Fibroblast of lung (primary cell): ENCODE results near the gene GRID1. TPM values are rescaled to one million over a fixed set of nuclear protein-coding genes. Genes with fewer than 3 reads are reported as not detected.

Experiments used
- DNase-seq, 2 donors: peaks; one replicate each; pipeline versions ENCODE4 v3.0.0 to v3.0.0-alpha.2; 2010; ENCODE audit warnings: low read depth in 2 of 2
- H2AFZ ChIP-seq: 2 replicates; pipeline ENCODE4 v1.5.1; 2012; ENCODE audit warnings: low read length, control low read depth, inconsistent platforms
- H3K27ac ChIP-seq: 2 replicates; pipeline ENCODE4 v1.5.1; 2011; ENCODE audit warnings: low read length, control low read depth; ENCODE audit not compliant: insufficient read depth
- H3K27me3 ChIP-seq: 2 replicates; pipeline ENCODE4 v1.5.1; 2011; ENCODE audit warnings: mild to moderate bottlenecking, low read length; ENCODE audit not compliant: control insufficient read depth, insufficient read depth
- H3K36me3 ChIP-seq: 2 replicates; pipeline ENCODE4 v1.5.1; 2011; ENCODE audit warnings: low read length; ENCODE audit not compliant: control insufficient read depth, insufficient read depth
- H3K4me1 ChIP-seq: 2 replicates; pipeline ENCODE4 v1.5.1; 2011; ENCODE audit warnings: low read length; ENCODE audit not compliant: control insufficient read depth, insufficient read depth; ENCODE audit errors: extremely low read depth
- H3K4me2 ChIP-seq: 2 replicates; pipeline ENCODE4 v1.5.1; 2011; ENCODE audit warnings: low read length, control low read depth; ENCODE audit not compliant: insufficient read depth; ENCODE audit errors: extremely low read depth
- H3K4me3 ChIP-seq, 4 experiments: fragments of 200-600 bp in 1 of 4; sonication (generic) in 1 of 4; replicated peaks in 1 of 4; 2 replicates each; pipeline ENCODE4 v1.5.1; 2011 to 2016; ENCODE audit warnings: low read length in 4 of 4, low read depth in 3 of 4, mild to moderate bottlenecking in 3 of 4, control low read depth in 2 of 4, inconsistent platforms in 1 of 4, mixed read lengths in 1 of 4; ENCODE audit not compliant: insufficient read depth in 1 of 4; ENCODE audit errors: control extremely low read depth in 1 of 4
- H3K79me2 ChIP-seq: 2 replicates; pipeline ENCODE4 v1.5.1; 2012; ENCODE audit warnings: mild to moderate bottlenecking, low read length, inconsistent platforms; ENCODE audit not compliant: control insufficient read depth, insufficient read depth
- H3K9ac ChIP-seq: 2 replicates; pipeline ENCODE4 v1.5.1; 2011; ENCODE audit warnings: mild to moderate bottlenecking, low read length, control low read depth; ENCODE audit not compliant: insufficient read depth
- H3K9me3 ChIP-seq: 2 replicates; pipeline ENCODE4 v1.5.1; 2012; ENCODE audit warnings: low read depth, low read length; ENCODE audit not compliant: control insufficient read depth, insufficient read depth
- H4K20me1 ChIP-seq: 2 replicates; pipeline ENCODE4 v1.5.1; 2011; ENCODE audit warnings: low read length; ENCODE audit not compliant: control insufficient read depth, insufficient read depth; ENCODE audit errors: extremely low read depth
- CTCF ChIP-seq, 2 donors: IDR thresholded peaks in 1 of 2; conservative IDR thresholded peaks in 1 of 2; 1 replicate in 1 of 2; 2 replicates in 1 of 2; pipeline ENCODE4 v1.5.1; 2011 to 2012; ENCODE audit warnings: low read length in 2 of 2, control low read depth in 1 of 2, inconsistent platforms in 1 of 2, low read depth in 1 of 2, mild to moderate bottlenecking in 1 of 2
- EZH2 ChIP-seq: IDR thresholded peaks from 2 replicates; pipeline ENCODE4 v1.5.1; 2012; ENCODE audit warnings: low read length, control low read depth, mild to moderate bottlenecking; ENCODE audit errors: missing control alignments
- polyA plus RNA-seq, 2 donors: library from polyadenylated mRNA; depleted of rRNA in 1 of 2; stranded (reverse) in 1 of 2; unstranded in 1 of 2; fragments of >200 nt; gene quantifications; 2 replicates each; pipeline ENCODE4 v1.2.1, GENCODE V29; 2011 to 2012; ENCODE audit warnings: missing spikeins in 1 of 2
- total RNA-seq: library from RNA; depleted of rRNA; stranded (reverse); fragments of >200 nt; gene quantifications from 2 replicates; pipeline ENCODE4 v1.2.1, GENCODE V29; 2014

The GRID1 gene
- total and polyA plus RNA-seq, 2 donors (not counting 1 experiment from before 2014, with no cell fraction given) = 0.03 to 0.33 TPM

- H4K20me1 ChIP-seq = no peaks in the 10 kb centered on the region
These were observed 171.9 kb downstream of the GRID1 start for GRCh38 chr10:86194684-86195083.

GRCh38 chr10:86193841-86194240 lies 172.8 kb downstream of the GRID1 start:
- Histone ChIP-seq H3K9ac (no peak overlapping the region), H3K27me3 (no peaks in the 10 kb centered on the region), H3K27ac (no peak overlapping the region), H3K79me2 (no peaks in the 10 kb centered on the region), H4K20me1 (no peaks in the 10 kb centered on the region), H3K9me3 (no peaks in the 10 kb centered on the region), H3K36me3 (no peaks in the 10 kb centered on the region), H2AFZ (no peak overlapping the region), H3K4me2 (no peak overlapping the region), H3K4me3 (no peak overlapping the region), H3K4me1 (no peaks in the 10 kb centered on the region)
- no peak for TF ChIP-seq CTCF (conservative IDR thresholded peaks at IDR 0.05 in 1 of 2, IDR thresholded peaks at IDR 0.05 in 1 of 2; ENCODE audit: low read depth in 1 of 2, low read length in 2 of 2)
- TF ChIP-seq EZH2 = no peak
- no peak for DNase-seq

More at GRCh38 chr10:86194684-86195083, 171.9 kb downstream of the GRID1 start:
- H3K27ac ChIP-seq = no peak overlapping the region
- H3K27me3 ChIP-seq = no peaks in the 10 kb centered on the region
- no peaks in the 10 kb centered on the region for H3K79me2 ChIP-seq
- no peak overlapping the region for H3K4me3 ChIP-seq
- H3K36me3 ChIP-seq = no peaks in the 10 kb centered on the region
- H3K4me2 ChIP-seq = no peak overlapping the region
- H3K9me3 ChIP-seq = no peaks in the 10 kb centered on the region
- DNase-seq = no peak
- TF ChIP-seq EZH2 (no peak), CTCF (conservative IDR thresholded peaks at IDR 0.05 in 1 of 2, IDR thresholded peaks at IDR 0.05 in 1 of 2; ENCODE audit: low read depth in 1 of 2, low read length in 2 of 2) (no peak)
- no peak overlapping the region for H2AFZ ChIP-seq
- H3K4me1 ChIP-seq = no peaks in the 10 kb centered on the region
- no peak overlapping the region for H3K9ac ChIP-seq

- Histone ChIP-seq H3K9ac (no peak overlapping the region), H2AFZ (no peak overlapping the region), H3K4me2 (no peak overlapping the region), H3K27ac (no peak overlapping the region), H3K4me1 (no peaks in the 10 kb centered on the region), H3K79me2 (no peaks in the 10 kb centered on the region), H3K27me3 (no peaks in the 10 kb centered on the region), H3K4me3 (no peak overlapping the region), H3K36me3 (no peaks in the 10 kb centered on the region), H3K9me3 (no peaks in the 10 kb centered on the region), H4K20me1 (no peaks in the 10 kb centered on the region)
- no peak for DNase-seq
- TF ChIP-seq EZH2 (no peak), CTCF (conservative IDR thresholded peaks at IDR 0.05 in 1 of 2, IDR thresholded peaks at IDR 0.05 in 1 of 2; ENCODE audit: low read depth in 1 of 2, low read length in 2 of 2) (no peak)
These were observed 173.9 kb downstream of the GRID1 start for GRCh38 chr10:86192691-86193090.
